Bronchial epithelial cell (primary cell): ENCODE measurements around the gene SLC1A2. TPM values are rescaled to one million over a fixed set of nuclear protein-coding genes. Genes with fewer than 3 reads are reported as not detected.

Experiments used
- DNase-seq: peaks from one replicate; pipeline ENCODE4 v3.0.0-alpha.2; 2010; ENCODE audit warnings: low read depth
- FAIRE-seq: peaks from 2 replicates; lab custom pipeline; 2011; peaks lifted over from hg19 to GRCh38; lab: Jason Lieb, UNC
- H3K27me3 ChIP-seq: 2 replicates; pipeline ENCODE4 v1.5.1; 2011; ENCODE audit warnings: low read length; ENCODE audit not compliant: control insufficient read depth, insufficient read depth
- H3K36me3 ChIP-seq: 2 replicates; pipeline ENCODE4 v1.5.1; 2011; ENCODE audit warnings: low read length; ENCODE audit not compliant: control insufficient read depth, insufficient read depth
- H3K4me3 ChIP-seq: 2 replicates; pipeline ENCODE4 v1.5.1; 2011; ENCODE audit warnings: mild to moderate bottlenecking, low read depth, low read length, control low read depth
- CTCF ChIP-seq: IDR thresholded peaks from 2 replicates; pipeline ENCODE4 v1.5.1; 2011; ENCODE audit warnings: mild to moderate bottlenecking, moderate library complexity, low read length, control low read depth, inconsistent platforms; ENCODE audit not compliant: insufficient read depth, severe bottlenecking
- total RNA-seq: library from RNA; depleted of rRNA; stranded (reverse); fragments of >200 nt; gene quantifications from 2 replicates; pipeline ENCODE4 v1.2.1, GENCODE V29; 2014

The SLC1A2 gene
- total RNA-seq, 1 donor from 2014 or later = under 0.01 TPM

DNA sequence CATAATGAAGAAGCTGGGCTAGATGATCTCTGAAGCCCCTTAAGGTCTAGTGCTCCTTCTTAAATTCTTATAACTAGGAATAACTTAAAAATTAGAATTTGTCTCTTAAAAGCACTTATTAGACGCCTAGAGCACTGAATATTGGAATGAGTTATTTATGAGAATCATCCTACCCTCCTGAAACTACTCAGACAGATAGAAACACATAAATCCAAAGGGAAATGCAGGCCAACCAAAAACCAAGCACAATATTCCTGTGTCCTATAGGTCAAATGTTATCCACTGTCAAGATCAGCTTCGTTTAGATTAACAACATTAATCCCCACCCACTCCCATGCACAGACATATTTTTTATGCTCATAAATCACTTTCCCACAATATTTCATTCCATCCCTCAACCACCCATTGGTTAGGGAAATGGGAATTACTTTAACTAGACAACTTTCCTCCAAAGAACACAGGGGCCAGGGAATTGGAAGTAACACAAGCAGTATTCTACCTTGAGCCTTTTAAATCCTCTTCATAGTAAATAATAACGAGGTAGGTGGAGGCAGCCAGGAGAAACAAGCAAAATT is 193.3 kb downstream of the SLC1A2 start:
- no peak for TF ChIP-seq CTCF
- H3K4me3 ChIP-seq = no peak overlapping the region
- DNase-seq = no peak
- H3K27me3 ChIP-seq = no peaks in the 10 kb centered on the region
- no peak for FAIRE-seq
- peaks cover 23% of the 10 kb centered on the region for H3K36me3 ChIP-seq

DNA sequence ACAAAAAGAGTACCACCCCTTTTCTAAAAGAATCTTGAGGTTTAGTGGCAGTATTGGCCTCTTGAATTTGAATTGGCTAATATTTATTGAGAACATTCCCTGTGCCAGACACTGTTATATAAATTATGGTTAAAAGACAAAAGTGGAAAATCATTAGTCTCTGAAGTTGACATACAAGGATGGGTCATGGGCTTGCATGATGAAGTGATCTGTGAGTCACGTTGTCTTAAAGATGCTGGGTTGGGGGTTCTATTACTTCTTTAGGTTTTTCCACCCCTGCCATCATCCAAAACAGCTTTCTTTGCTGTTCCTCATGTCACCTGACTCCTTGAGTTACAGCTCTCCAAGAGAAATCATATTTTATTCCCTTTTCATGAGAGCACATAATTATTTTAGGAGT is 195.4 kb downstream of the SLC1A2 start:
- Histone ChIP-seq H3K4me3 (no peak overlapping the region), H3K36me3 (peaks cover 26% of the 10 kb centered on the region), H3K27me3 (no peaks in the 10 kb centered on the region)
- FAIRE-seq (no peak), DNase-seq (no peak)
- TF ChIP-seq CTCF = no peak

DNA sequence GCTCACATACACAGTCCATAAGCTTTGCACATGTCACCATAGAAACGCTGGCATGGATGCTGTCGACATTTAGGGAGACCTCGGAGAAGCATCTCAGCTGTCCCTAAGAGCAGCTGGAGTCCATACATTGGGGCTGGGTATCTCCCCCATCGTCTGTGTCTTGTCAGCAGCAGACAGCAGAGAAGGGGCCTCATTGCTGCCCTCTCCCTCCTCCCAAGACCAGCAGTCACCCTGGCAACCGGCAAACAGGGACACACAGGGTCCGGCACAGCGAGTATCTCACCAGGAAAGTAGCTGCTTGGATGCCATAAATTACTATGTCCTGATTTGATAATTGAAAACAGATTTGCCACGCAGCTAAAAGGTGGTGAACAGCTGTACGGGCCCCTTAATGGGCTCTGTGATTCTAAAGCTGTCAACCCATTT is 196.0 kb downstream of the SLC1A2 start:
- H3K36me3 ChIP-seq = peaks cover 27% of the 10 kb centered on the region
- FAIRE-seq = no peak
- DNase-seq = no peak
- H3K27me3 ChIP-seq = no peaks in the 10 kb centered on the region
- TF ChIP-seq CTCF = no peak
- H3K4me3 ChIP-seq = no peak overlapping the region

DNA sequence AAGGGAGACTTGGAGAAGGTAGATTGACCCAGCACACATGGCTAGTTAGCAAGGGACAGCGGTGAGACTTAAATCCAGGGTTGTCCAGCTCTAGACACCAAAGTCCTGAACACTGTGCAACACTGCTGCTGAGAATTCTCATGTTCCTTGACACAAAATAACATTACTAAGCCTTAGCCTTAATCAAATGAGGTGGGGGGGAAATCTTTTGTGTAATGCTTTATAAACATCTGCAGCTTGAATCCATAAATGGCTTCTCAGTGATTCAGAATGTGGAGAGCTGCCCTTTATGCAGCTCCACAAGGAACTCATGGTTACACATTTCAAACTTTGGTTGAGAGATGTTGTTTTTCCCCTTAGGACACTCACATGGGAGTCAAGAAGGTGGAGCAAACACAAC is 200.4 kb downstream of the SLC1A2 start:
- no peaks in the 10 kb centered on the region for H3K27me3 ChIP-seq
- DNase-seq (no peak), FAIRE-seq (no peak)
- peaks cover 32% of the 10 kb centered on the region for H3K36me3 ChIP-seq
- TF ChIP-seq CTCF = no peak
- no peak overlapping the region for H3K4me3 ChIP-seq

DNA sequence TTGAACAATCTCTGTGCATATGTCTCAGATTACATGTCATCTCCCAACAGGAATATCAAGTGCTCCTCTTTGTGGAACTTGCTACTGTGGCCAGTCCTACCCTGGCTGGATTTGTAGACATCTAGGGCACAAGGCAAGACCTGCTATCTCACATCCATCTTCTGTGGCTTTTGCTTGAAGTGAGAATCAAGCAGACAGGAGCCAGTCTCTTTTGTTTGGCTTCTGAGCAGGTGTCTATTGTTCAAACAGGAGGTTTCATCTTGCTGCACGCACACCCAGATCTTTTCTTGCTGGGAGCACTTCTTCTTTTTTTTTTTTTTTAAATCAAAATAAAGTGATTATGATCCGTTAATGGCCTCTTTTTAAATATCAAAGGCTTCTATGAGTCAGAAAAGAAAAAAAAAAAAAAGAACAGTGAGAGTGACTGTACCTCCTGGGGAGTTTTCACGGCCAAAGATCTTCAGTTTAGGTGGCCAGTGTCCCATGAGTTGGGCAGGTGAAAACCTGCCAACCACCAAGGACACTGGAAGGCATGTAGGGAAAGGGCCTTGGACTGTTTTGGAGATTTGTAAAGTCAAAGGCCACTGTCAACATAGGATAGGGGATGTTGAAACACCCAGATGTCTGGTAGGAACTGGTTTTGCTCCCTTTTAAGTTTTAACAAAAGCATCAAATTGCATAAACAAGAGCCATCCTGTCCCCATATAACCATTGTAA is 202.2 kb downstream of the SLC1A2 start:
- peak; percentile 38 for DNase-seq
- FAIRE-seq = no peak
- peaks cover 29% of the 10 kb centered on the region for H3K36me3 ChIP-seq

More for the DNA sequence above, 202.2 kb downstream of the SLC1A2 start:
- no peak for TF ChIP-seq CTCF
- no peaks in the 10 kb centered on the region for H3K27me3 ChIP-seq
- no peak overlapping the region for H3K4me3 ChIP-seq
